Stimulated activated CD8-positive, alpha-beta memory T cell treated with anti-CD3 and anti-CD28 coated beads, Interleukin-2, amount 100 ng/mL, for 48 hours (primary cell): Measurements from ENCODE around the gene DAGLB.
A peak's percentile ranks its signal among the peaks of the same experiment; 100 is the strongest.
"Not testable (repeated sequence)": the region's sequence is repeated elsewhere in the genome, so short reads cannot be mapped to it uniquely, and the experiment has no call there.

Source experiments
- DNase-seq, 2 donors: peaks; one replicate each; pipeline ENCODE4 v3.0.0-alpha.2; 2020; ENCODE audit warnings: low read depth in 2 of 2

The DAGLB gene

GRCh38 chr7:6460990-6461584 is 13.3 kb upstream of the DAGLB start:
- no peak for DNase-seq

GRCh38 chr7:6460303-6460702 is 12.5 kb upstream of the DAGLB start:
- no peak for DNase-seq

GRCh38 chr7:6458676-6459075 is 10.9 kb upstream of the DAGLB start:
- DNase-seq = not testable (repeated sequence)

GRCh38 chr7:6453734-6454133 is 6.0 kb upstream of the DAGLB start:
- DNase-seq = no peak

- DNase-seq = no peak
Measured at GRCh38 chr7:6451224-6451705, 3.5 kb upstream of the DAGLB start.

- not testable (repeated sequence) for DNase-seq
Measured at GRCh38 chr7:6450591-6450990, 2.8 kb upstream of the DAGLB start.

GRCh38 chr7:6449884-6450283 is 2.1 kb upstream of the DAGLB start:
- DNase-seq = not testable (repeated sequence)

GRCh38 chr7:6448943-6449543 is 1.3 kb upstream of the DAGLB start:
- no peak for DNase-seq

- no peak for DNase-seq
Measured at GRCh38 chr7:6446838-6447580, 745 bp downstream of the DAGLB start.

- DNase-seq = no peak
Measured at GRCh38 chr7:6444516-6445269, 3.1 kb downstream of the DAGLB start.

- no peak for DNase-seq
Measured at GRCh38 chr7:6443372-6443941, 4.3 kb downstream of the DAGLB start.

GRCh38 chr7:6442114-6442513 is 5.6 kb downstream of the DAGLB start:
- DNase-seq = no peak

GRCh38 chr7:6440381-6440780 is 7.4 kb downstream of the DAGLB start:
- no peak for DNase-seq

GRCh38 chr7:6438427-6438826 is 9.3 kb downstream of the DAGLB start:
- DNase-seq = no peak

GRCh38 chr7:6437251-6437650 is 10.5 kb downstream of the DAGLB start:
- no peak for DNase-seq

- DNase-seq = peak in 1 of 2 donors; percentile 19
Measured at GRCh38 chr7:6436385-6436685, 11.4 kb downstream of the DAGLB start.

- DNase-seq = peak; percentile 78 to 79
Measured at GRCh38 chr7:6435486-6436384, 12.0 kb downstream of the DAGLB start.

GRCh38 chr7:6433784-6434615 is 13.8 kb downstream of the DAGLB start:
- no peak for DNase-seq

- DNase-seq = no peak
Measured at GRCh38 chr7:6432781-6433180, 15.0 kb downstream of the DAGLB start.

GRCh38 chr7:6430974-6431373 is 16.8 kb downstream of the DAGLB start:
- no peak for DNase-seq
